Activated CD4-positive, CD25-positive, alpha-beta regulatory T cell treated with anti-CD3 and anti-CD28 coated beads, Interleukin-2, amount 50 U/mL, for 24 hours (primary cell): Measurements from ENCODE around the gene FOXC1.
A peak's percentile ranks its signal among the peaks of the same experiment; 100 is the strongest.

Source experiments
- ATAC-seq, 2 donors: fragments of 150-1000 bp; cut with Tn5 transposase; one replicate each; pipeline ENCODE4 v1.10.0; 2021; ENCODE audit warnings: mild to moderate bottlenecking in 1 of 2, moderate library complexity in 1 of 2

The FOXC1 gene

DNA sequence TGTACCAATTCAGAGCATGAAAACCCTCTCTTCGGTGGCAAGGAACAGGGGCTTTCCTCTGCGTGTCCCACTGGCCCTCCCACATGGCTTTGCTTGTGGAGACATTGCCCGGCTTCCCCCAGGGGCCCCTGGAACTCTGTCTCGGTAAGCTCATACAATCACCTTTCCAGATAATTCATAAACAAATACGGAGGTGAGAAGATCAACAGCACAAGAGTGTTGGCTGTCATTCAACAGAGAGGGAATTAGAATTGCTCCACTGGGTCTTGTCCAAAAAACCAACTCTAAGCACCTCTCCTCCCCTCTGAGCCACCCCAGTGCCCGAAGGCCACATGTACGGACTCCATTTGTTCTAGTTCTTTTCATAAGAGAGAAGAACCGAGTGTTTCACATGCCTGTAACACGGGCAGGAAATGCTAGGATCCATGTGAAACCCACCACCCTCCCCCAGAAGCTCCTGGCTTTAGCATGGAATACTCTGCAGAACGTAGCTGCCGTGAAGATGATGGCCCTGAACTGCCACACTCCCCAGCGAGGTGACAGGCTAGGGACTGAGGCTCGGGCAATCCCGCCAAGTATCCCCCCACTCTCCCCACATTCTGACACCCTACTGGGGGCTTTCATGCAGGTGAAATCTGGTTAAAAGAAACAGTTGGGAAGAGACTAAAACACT lies 24.6 kb upstream of the FOXC1 start:
- ATAC-seq, result no peak

DNA sequence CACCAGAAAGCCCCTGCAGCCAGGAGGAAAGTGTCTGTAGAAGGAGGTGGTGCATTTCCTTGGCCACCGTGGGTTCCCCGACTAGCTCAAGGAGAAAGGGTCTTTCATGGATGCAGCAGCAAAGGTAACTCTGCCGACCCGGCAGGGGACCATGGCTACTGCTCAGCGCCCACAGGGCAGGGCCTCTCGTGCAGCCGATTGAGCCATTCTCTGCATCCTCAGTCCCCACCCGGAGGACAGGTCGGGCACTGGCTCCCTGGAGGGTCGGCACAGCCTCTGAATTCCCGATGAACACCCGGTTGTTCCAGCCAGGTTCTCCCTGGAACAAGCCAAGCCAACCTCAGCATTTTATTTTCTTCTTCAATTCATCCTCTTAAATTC lies 24.1 kb upstream of the FOXC1 start:
- no peak for ATAC-seq

DNA sequence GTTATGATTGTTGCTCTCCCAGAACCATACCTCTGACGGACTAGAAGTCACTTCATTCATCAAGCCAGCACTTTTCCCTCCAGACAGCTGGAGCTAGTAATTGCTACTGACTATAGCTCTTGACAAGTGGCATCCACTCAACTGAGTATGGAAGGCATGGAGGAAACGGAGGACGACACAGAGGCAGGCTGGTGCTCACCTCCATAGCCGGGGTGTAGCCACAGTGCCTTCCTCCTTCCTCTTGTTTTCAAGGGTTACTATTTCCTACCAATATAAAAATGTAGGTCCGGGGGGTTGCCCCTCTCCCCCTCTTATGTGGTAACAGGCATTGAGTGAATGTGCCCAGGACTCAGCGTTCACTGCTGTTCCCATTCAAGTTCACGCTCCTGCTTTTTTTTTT lies 23.5 kb upstream of the FOXC1 start:
- ATAC-seq, result no peak

DNA sequence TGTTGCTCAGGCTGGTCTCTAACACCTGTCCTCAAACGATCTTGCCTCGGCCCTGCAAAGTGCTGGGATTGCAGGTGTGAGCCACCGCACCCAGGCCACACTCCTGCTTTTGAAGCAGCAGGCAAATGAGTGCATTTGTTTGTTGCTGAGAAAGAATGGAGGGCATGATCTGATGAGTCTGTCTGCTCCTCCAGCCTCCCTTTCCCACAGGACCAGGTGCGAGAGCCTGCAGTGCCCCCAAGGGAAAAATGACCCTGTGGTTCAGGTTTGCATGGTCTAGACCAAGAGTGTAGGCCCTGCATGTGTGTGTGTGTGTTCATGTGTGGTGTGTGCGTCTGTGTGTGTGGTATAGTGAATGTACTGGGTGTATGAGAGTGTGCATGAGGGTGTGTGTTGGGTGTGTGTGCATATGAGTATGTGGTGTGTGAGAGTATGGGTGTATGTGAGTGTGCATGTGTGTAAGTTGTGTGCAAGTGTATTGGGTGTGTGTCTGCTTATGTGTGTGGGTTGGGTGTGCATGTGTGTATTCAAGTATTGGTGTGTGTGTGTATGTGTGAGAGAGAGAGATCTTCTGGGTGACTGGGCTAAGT lies 22.8 kb upstream of the FOXC1 start:
- ATAC-seq, result no peak

- ATAC-seq, result no peak
Measured at GRCh38 chr6:1587546-1587945, 22.2 kb upstream of the FOXC1 start.

GRCh38 chr6:1587977-1588376 lies 21.7 kb upstream of the FOXC1 start:
- ATAC-seq, result no peak

- ATAC-seq, result no peak
Measured at GRCh38 chr6:1589208-1589607, 20.5 kb upstream of the FOXC1 start.

DNA sequence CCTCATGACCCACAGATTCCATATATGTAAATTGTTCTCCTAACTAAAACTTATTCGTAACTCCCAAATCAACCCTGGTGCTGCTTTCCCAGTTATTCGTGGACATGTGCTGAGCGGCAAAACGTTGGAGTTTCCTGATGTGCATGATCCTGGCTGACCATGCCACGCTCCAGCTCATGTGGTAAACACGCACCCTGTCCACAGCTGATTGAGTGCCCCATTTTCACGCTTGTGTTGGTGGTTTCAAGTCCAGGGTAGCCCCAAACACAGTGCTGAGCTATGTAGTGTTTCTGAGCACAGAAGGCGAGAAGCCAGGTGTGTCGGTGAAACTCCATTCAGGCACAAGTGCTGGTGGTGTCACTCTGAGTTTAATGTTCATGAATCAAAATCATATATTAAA lies 19.1 kb upstream of the FOXC1 start:
- no peak for ATAC-seq

GRCh38 chr6:1591243-1591642 lies 18.5 kb upstream of the FOXC1 start:
- ATAC-seq, result no peak

DNA sequence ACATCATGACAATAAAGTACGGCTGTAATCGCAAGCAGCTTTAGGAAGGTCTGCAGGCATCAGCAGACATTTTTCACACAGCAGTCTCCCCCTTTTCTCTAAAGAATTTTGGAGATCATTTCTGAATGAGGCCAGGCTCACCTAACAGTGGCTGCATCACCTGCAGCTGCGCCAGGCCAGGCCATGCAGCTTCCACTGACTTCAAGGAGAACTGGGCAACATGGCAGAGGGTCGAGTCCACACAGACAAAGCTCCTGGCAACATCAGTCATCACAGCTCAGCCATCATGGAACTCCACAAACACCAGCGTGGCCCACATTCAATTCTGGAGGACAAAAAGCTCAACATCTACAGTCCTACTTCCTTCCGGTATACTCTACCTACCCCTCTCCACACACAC lies 17.8 kb upstream of the FOXC1 start:
- ATAC-seq, result no peak

DNA sequence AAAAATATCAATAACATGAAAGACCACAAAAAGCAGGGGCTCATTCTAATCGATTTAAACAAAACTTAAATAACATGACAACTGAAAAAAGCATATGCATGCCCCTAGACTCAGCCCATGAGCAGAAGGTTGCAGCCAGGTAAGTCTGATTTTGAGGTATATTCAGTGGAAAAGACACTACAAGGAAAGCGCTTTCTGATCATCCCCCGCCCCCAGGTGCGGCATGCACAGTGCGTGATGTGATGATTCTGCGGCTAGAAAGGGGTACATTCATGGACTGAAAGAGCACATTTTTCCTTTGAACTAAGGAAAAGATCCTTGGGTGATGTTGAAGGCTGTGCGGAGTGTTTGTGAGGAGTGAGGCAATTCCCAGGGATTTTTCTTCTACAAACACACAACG lies 16.9 kb upstream of the FOXC1 start:
- ATAC-seq, result no peak

GRCh38 chr6:1593286-1593957 lies 16.3 kb upstream of the FOXC1 start:
- no peak for ATAC-seq

DNA sequence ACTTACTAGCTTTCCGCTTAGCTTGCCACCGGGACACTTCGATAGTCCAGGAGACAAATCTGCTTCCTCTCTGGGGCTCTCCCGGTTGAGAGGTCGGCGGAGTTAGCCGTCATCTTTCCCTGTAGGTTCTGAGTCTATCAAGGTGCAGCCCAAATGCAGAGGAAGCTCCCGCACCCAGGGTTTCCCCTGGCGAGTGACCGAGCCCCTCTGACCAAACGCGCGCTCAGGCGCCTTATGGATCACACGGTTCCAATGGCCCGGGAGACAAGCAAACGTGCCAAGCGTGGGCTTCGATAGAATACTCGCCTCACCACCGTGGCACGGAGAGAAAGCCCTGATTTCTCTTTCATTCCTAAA lies 15.8 kb upstream of the FOXC1 start:
- ATAC-seq, result no peak

GRCh38 chr6:1594445-1595200 lies 15.1 kb upstream of the FOXC1 start:
- no peak for ATAC-seq

- ATAC-seq, result no peak
Measured at GRCh38 chr6:1595271-1596087, 14.2 kb upstream of the FOXC1 start.

DNA sequence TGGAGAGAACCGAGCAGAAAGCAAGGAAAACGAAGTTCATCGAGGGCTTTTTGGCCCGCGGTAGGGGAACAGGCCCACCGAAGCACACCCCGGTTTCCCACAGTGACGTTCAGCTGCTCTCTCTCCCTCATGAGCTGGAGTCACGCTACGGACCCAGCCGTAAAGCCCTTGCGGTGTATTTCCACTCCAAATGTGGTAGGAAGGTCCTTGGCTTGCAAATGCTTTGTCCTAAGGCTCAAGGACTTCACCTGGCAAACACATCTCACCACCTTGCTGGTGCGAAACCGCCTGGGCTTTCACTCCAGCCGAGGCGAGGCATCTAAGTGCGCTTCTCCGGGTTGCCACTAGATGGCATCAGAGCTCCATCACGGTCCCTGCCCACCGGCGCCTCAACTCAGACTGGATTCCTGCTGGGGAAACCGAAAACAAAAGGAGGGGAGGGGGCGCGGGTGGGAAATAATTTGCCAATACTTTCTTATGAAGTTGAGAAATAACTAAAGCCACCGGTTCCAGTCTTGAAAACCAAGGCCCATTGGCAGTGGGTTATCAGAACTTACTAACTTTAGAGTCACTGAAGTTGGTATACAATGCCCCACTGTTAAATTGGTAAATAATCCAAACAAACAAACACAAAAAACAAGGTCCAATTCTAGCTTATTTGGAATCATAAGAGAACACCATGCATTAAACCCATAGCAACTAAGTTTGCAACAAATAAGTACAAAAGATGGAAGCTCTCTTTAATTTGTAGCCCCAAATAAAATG lies 13.4 kb upstream of the FOXC1 start:
- peak; percentile 43 to 80 for ATAC-seq

- ATAC-seq, result no peak
Measured at GRCh38 chr6:1597121-1597744, 12.5 kb upstream of the FOXC1 start.

DNA sequence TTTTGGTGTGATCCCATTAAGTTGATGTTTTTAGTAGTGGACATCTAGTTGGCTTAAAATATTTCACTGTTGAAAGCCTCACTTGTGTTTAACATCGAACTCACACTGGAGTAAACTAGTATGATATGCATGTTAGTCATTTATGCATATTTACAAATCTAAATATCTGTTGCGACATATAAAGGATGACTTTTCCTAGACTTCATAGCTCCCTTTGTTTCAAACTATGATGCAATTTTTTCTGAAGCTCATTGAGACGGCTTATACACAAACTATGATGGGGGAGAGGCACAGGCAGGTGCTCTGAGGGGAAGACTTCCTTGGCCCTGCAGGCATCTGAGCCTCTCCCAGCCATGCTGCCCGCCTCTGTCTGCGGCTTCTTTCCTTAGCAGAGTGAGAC lies 11.8 kb upstream of the FOXC1 start:
- no peak for ATAC-seq

DNA sequence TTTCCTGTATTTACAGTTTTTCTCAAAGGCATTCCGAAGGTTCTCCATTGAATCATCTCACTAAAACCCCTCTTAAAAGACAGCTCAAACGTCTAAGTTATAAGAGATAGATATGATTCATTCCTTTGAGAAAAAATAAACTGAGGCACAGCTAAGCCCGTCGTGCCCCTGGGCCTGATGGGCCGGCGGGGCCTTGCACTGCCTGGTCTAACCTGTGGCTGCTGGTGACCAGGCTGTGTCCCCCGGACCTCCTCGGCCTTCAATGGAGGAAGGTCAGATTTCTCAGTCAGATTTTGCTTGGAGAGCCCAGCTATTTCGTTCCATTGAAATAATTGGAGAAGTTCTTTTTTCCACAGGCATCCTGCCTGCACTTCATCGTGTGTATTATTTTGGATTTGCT lies 11.3 kb upstream of the FOXC1 start:
- ATAC-seq, result no peak

DNA sequence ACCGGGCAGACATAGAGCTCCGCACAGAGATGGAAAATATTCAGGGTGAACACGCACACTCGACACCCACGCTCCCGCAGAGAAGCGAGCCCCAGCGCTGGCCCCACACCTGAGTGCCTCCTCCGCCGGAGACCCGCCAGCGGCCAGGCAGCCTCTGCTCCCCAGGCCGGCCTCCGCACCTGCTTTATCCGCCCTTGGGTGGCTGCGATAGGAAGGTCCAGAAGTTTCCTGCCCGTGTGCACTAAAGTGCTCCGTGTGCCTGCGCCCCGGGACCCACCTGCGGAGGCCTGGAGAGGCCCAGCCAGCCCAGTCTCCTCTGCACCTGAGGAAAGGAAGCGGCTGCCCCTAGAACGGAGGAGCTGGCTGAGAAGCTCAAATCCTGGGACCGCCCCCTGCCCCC lies 10.8 kb upstream of the FOXC1 start:
- no peak for ATAC-seq

DNA sequence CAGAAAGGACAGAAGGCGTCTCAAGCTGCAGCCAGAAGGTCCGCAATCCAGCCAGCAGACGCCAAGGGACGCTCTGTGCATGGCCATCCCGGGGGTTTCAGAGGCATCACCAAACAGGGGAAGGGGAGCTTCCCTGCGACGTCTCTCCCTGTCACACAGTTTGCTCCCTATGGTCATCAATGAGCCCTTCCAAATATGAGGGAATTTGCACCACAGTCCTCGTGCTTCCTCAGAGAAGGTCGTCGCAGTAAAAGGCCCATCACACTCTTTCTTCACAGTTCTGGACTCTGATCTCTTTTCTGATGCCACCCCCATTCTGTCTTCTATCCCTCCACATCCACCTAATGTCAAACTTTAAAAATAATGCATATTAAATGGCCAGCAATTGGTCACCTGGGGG lies 10.2 kb upstream of the FOXC1 start:
- no peak for ATAC-seq
